Measurements from ENCODE around the gene HS1BP3.

DNA sequence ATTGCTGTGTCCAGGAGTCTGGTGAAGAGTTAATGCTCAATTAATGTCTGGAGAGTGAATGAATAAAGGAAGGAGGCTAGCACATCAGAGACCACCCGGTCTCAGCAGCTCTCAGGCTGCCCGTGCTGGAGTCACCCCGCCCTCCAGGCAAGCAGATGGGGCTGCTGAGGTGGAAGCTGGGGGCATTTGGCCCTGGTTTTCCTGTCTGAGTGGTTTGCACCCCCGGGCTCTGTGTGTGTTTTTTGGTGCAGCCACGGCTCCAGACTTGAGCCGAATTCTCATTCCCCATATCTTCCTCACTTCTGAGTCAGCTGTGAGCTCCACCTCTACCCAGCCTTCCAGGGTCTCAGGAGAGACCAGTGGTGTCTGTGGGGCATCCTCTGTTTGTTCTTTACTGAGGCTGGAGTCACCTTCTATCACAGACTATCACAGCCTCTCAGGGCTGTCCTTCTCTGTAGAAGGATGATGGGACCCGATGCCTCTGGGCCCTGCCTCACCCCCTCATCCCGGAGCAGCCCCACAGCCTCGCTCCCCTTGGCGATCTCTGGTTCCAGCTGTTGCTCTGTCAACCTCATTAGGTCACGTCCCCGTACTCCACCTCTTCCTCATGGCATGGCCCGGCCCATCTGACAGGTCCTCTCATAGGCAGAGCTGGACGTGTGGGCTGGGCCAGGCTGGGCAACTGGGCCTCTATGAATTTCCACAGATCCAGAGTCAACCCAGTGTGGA lies 60.8 kb downstream of the HS1BP3 start:
- TF ChIP-seq, protein P1, sequence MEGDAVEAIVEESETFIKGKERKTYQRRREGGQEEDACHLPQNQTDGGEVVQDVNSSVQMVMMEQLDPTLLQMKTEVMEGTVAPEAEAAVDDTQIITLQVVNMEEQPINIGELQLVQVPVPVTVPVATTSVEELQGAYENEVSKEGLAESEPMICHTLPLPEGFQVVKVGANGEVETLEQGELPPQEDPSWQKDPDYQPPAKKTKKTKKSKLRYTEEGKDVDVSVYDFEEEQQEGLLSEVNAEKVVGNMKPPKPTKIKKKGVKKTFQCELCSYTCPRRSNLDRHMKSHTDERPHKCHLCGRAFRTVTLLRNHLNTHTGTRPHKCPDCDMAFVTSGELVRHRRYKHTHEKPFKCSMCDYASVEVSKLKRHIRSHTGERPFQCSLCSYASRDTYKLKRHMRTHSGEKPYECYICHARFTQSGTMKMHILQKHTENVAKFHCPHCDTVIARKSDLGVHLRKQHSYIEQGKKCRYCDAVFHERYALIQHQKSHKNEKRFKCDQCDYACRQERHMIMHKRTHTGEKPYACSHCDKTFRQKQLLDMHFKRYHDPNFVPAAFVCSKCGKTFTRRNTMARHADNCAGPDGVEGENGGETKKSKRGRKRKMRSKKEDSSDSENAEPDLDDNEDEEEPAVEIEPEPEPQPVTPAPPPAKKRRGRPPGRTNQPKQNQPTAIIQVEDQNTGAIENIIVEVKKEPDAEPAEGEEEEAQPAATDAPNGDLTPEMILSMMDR (IDR thresholded peaks at IDR 0.05): no peak
- no peak for TF ChIP-seq POLR2A (IDR thresholded peaks at IDR 0.05)

Measured in thyroid gland (tissue), 4 donors.